Frontal cortex (tissue), 4 donors: ENCODE measurements around the gene CASS4. TPM values are rescaled to one million over a fixed set of nuclear protein-coding genes. Genes with fewer than 3 reads are reported as not detected.

ENCODE experiments used
- DNase-seq, 2 donors: peaks; one replicate each; pipeline ENCODE4 v3.0.0; 2012; ENCODE audit warnings: low spot score in 2 of 2
- FAIRE-seq: peaks from 2 replicates; lab custom pipeline; 2012; peaks lifted over from hg19 to GRCh38; lab: Jason Lieb, UNC
- total RNA-seq: library from RNA; depleted of rRNA; stranded (reverse); fragments of >200 nt; gene quantifications from one replicate; pipeline ENCODE4 v1.2.3, GENCODE V29; 2014
- donor health status: control.
- donor health status: control.
- donor health status: control.

Gene CASS4
- total RNA-seq, 1 donor from 2014 or later = under 0.01 TPM

DNA sequence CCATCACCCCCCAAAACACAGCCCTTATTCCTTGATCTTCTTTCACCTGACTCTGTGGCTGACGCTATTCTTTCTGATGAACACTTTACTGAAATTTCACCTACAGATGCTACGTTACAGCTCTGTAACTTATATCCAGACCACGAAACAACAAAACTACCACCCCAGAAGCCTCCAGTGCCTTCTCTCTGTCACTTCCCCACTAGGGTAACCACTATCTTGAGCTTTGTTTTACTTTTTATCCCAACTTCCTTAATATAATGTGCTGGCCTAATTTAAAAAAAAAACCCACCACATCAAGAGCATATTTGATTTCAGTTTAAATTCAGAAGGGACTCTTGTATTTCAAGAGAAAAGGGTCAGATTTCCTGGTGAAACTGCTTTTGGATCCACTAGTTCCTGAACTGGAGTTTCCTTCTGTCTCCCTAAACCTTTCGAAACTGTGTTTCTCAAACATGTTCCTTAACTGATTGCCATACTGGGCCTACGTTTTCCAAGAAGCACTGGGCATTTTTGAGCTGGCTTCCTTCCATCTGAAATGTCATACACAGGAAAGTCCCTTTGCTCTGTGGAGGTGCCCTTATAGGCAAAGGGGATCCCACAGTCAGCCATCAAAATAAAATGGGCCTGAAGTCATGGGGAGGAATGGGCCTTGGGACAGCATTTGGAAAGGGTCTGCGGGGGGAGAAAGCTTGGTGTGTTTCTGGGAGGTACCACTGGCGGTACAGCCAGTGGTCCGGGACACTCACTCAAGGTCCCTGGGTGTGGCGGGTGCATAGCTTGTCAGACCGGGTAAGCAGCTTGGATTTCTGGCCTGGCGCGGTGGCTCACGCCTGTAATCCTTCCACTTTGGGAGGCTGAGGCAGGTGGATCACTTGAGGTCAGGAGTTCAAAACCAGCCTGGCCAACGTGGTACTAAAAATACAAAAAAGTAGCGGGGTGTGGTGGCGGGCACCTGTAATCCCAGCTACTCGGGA, 30.6 kb downstream of the CASS4 start:
- FAIRE-seq = no peak
- DNase-seq = no peak

DNA sequence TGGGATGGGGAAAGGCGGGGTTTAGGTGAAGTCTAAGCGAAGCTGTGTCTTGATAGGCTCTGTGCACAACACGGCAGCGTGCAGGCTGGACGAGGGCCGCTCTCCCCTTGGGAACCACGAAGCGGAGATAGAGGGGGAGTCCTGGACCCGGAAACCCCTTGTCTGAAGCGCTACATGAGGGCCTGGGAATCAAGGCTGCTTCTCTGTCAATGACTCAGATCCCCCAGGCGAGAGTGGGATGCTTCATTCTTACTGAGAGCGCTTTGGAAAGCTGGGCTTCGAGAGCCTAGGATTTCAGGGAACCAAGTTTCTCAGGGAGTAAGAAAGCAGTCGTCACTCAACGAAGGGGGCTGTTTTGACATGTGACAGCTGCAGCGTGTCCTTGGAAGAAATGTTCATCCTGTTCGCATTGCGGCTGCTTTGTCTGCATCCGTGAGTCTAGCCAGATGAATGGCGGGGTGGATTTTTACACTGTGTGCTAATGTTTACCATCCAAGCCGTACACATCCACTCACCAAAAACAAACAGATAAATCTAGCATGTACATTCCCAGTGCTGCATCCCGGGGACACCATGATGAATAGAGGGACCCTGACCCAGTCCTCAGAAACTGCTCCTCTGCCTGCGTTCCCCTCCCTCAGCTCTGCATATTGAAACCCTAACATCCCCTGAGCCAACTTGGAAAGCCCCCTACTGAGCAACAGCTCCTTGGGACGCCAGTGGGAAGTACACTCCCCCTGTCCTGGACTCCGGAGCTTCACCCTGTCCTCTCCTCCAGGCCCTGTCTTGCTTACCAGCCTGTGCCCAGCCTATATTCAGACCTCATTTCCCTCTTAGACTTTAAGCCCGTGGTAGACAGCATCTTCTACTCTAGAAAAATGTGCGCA, 31.8 kb downstream of the CASS4 start:
- DNase-seq = no peak
- FAIRE-seq = no peak

GRCh38 chr20:56445130-56445529, 33.1 kb downstream of the CASS4 start:
- DNase-seq = no peak
- FAIRE-seq = no peak

GRCh38 chr20:56445540-56445939, 33.5 kb downstream of the CASS4 start:
- DNase-seq (no peak), FAIRE-seq (no peak)

GRCh38 chr20:56447227-56447626, 35.2 kb downstream of the CASS4 start:
- FAIRE-seq (no peak), DNase-seq (no peak)

GRCh38 chr20:56449459-56449858, 37.4 kb downstream of the CASS4 start:
- DNase-seq (no peak), FAIRE-seq (no peak)

DNA sequence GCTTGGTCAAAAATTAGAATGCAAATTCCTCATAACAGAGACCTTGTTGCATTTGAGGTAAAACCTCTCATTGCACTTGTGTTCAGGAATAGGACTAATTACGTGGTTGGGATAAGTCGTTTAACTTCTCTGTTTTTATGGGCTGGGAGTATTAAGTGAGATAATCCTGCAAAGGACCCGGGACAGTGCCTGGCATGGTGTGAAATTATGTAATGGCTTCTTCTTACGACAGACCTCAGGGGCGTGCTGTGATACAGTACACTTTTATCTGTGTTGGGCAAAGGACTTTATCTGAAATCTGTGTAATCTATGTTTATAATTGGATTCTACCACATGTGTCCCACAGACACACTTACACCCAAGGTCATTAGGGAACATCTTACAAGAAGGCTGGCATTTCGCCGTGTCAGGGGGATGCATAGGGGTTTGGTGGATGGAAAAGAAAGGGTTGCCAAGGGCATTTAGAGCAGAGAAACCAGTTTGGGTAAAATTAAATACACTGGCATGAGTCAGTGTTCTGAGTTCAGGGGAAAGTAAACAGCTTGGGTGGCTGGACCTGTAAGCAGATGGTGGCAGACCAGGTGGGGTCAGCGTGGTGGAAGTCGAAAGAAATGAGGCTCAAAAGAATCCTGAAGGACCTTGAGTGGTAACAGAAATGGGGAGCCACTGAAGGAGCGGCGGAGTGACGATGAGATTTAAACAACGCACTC, 39.2 kb downstream of the CASS4 start:
- DNase-seq (no peak), FAIRE-seq (no peak)

- no peak for DNase-seq
- FAIRE-seq = no peak
Observed at GRCh38 chr20:56453352-56453751, 41.3 kb downstream of the CASS4 start.

- FAIRE-seq = no peak
- no peak for DNase-seq
Observed at GRCh38 chr20:56454754-56455153, 42.7 kb downstream of the CASS4 start.

- FAIRE-seq (no peak), DNase-seq (no peak)
Observed at GRCh38 chr20:56458206-56458821, 46.3 kb downstream of the CASS4 start.

- DNase-seq (no peak), FAIRE-seq (no peak)
Observed at GRCh38 chr20:56460459-56460858, 48.4 kb downstream of the CASS4 start.

DNA sequence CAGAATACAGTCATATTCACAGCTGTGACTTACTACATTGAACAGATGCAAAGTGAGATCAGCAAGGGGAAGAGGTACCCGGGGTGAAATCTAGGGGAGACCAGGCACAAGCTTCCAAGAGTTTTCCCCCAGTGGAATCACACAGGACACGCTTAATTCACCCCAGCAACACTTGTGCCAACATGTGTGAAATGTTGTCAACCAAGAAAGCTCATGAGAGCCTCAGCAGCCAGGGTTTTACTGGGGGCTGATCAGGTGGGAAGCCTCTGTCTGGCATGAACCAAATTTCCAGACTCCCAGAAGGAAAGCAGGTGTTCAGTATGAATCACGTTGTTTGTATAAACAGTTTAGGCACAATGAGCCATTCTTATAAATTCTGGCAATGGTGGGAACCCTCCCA, 49.5 kb downstream of the CASS4 start:
- DNase-seq (no peak), FAIRE-seq (no peak)

GRCh38 chr20:56463428-56463827, 51.4 kb downstream of the CASS4 start:
- DNase-seq (no peak), FAIRE-seq (no peak)

DNA sequence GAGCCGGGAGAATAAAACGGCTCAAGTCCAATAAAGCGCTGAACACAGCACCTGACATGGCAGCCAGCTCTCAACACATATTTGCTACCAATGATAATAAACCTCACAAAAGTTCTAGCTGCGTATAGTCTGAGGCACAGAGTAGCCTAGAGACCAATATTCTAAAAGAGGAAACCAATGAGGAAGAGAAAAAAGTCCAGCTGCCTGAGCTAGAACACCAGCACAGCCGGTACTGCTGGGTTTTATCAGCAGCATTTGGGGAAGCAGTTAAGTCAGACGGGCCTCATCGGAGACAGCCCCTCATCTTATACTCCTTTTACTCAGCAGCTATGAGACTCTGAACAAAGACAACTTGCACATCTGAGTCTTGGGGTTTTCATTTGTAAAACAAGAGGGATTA, 53.9 kb downstream of the CASS4 start:
- DNase-seq (no peak), FAIRE-seq (no peak)

GRCh38 chr20:56467968-56468315, 55.9 kb downstream of the CASS4 start:
- DNase-seq = no peak

GRCh38 chr20:56468316-56469076, 56.4 kb downstream of the CASS4 start, which contains the start of gene RTF2:
TSS of gene RTF2 (plus strand) at chr20:56468627. CDS start at chr20:56468698, 71 bp downstream.
- no peak for FAIRE-seq

More at GRCh38 chr20:56467968-56468315, 55.9 kb downstream of the CASS4 start:
- FAIRE-seq = no peak

GRCh38 chr20:56469077-56469449, 57.0 kb downstream of the CASS4 start:
- FAIRE-seq (no peak), DNase-seq (no peak)

More at GRCh38 chr20:56468316-56469076, 56.4 kb downstream of the CASS4 start, which contains the start of gene RTF2:
- DNase-seq = peak; percentile 84 to 92

DNA sequence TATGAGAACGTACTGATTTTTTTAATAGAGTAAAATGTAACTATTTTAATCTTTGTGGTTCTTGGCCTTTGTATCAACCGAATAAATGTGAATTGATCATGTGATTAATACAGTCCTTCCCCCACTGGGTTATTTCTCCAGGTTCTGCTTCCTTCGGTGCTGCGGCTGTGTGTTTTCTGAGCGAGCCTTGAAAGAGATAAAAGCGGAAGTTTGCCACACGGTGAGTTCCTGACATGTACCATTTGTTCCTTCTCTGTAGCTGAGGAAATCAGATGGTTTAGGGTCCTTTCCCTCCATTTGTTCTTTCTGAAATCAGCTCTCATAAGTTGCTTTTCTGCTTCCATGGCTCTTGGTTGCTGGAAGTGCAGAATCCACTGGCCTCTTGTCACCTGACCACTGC, 71.9 kb downstream of the CASS4 start:
- no peak for FAIRE-seq
- no peak for DNase-seq

- DNase-seq = no peak
- FAIRE-seq = no peak
Observed at GRCh38 chr20:56487216-56487615, 75.2 kb downstream of the CASS4 start.
